Measurements from ENCODE around the gene ICAM4.
"Not testable (repeated sequence)": the region's sequence is repeated elsewhere in the genome, so short reads cannot be mapped to it uniquely, and the experiment has no call there.

ICAM4 gene

GRCh38 chr19:10286803-10287737 is at the start of gene ICAM4:
ICAM4 (plus strand) TSS chr19:10286955; CDS start chr19:10287013, 58 bp downstream.
- peak within 1 kb of the TSS; percentile 93 for H3K27ac ChIP-seq
- no peak for DNase-seq (ENCODE audit: low spot score)
- TF ChIP-seq, protein P1, sequence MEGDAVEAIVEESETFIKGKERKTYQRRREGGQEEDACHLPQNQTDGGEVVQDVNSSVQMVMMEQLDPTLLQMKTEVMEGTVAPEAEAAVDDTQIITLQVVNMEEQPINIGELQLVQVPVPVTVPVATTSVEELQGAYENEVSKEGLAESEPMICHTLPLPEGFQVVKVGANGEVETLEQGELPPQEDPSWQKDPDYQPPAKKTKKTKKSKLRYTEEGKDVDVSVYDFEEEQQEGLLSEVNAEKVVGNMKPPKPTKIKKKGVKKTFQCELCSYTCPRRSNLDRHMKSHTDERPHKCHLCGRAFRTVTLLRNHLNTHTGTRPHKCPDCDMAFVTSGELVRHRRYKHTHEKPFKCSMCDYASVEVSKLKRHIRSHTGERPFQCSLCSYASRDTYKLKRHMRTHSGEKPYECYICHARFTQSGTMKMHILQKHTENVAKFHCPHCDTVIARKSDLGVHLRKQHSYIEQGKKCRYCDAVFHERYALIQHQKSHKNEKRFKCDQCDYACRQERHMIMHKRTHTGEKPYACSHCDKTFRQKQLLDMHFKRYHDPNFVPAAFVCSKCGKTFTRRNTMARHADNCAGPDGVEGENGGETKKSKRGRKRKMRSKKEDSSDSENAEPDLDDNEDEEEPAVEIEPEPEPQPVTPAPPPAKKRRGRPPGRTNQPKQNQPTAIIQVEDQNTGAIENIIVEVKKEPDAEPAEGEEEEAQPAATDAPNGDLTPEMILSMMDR (conservative IDR thresholded peaks at IDR 0.05; ENCODE audit: low read depth), result no peak
- ChIA-PET CTCF (interaction anchor here (1.4 kb wide), 1 partner anchor 28 kb away, joined by 3 read pairs; no protein-coding TSS in a partner anchor), POLR2A (ENCODE audit: low non-redundant PET) (interaction anchor here (1.5 kb wide), 1 partner anchor 16 kb away, joined by 7 read pairs; the partner anchor contains the start of gene ICAM1)

- TF ChIP-seq, protein P1 (conservative IDR thresholded peaks at IDR 0.05; ENCODE audit: low read depth), result no peak
- DNase-seq (ENCODE audit: low spot score), result no peak
- ChIA-PET POLR2A (ENCODE audit: low non-redundant PET) (no interaction called here), CTCF (interaction anchor here (0.6 kb wide), 1 partner anchor 12 kb away, joined by 3 read pairs; no protein-coding TSS in a partner anchor)
- no peak overlapping the region for H3K27ac ChIP-seq
Measured at GRCh38 chr19:10237702-10238101, 49.1 kb upstream of the ICAM4 start.

DNA sequence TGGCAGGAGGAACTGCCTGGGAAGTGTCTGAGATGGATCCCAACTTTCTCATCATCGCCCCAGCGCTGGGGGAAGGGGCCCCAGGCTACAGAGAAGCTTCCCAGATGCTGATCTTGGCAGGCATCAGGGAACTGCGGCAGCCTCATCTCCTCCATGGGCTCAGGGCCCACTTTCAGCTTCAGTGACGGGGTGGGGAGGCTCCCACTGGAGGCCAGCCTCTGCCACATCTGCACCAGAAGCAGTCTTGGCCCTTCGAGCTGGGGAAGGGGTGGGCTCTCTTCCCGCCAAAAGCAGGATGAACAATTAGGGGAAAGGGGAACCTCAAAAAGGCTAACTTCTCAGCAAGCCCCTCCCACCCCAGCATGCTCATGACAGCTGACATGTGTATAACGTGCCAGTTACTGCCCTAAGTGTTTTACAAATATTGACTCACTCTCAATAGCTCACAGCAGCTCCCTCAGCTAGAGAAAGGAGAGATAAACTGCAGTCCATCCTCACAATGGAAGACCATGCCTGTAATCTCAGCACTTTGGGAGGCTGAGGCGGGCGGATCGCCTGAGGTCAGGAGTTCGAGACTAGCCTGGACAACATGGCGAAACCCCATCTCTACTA is 48.5 kb upstream of the ICAM4 start:
- TF ChIP-seq, protein P1 (conservative IDR thresholded peaks at IDR 0.05; ENCODE audit: low read depth), result no peak
- POLR2A ChIA-PET (ENCODE audit: low non-redundant PET), result no interaction called here
- CTCF ChIA-PET, result interaction anchor here (0.6 to 1.1 kb wide), 2 partner anchors 12 kb away, joined by 3 read pairs; no protein-coding TSS in a partner anchor
- H3K27ac ChIP-seq, result no peak overlapping the region
- peak; percentile 29 for DNase-seq (ENCODE audit: low spot score)

- POLR2A ChIA-PET (ENCODE audit: low non-redundant PET); H3K27ac ChIP-seq; DNase-seq (ENCODE audit: low spot score): not testable (repeated sequence)
- CTCF ChIA-PET, result interaction anchor here (0.6 kb wide), 1 partner anchor 21 kb away, joined by 3 read pairs; no protein-coding TSS in a partner anchor
Measured at GRCh38 chr19:10241826-10242449, 44.8 kb upstream of the ICAM4 start.

GRCh38 chr19:10243606-10244005 is 43.1 kb upstream of the ICAM4 start:
- ChIA-PET CTCF (interaction anchor here (0.7 kb wide), 1 partner anchor 8 kb away, joined by 3 read pairs; no protein-coding TSS in a partner anchor), POLR2A (ENCODE audit: low non-redundant PET) (interaction anchor here (0.7 kb wide), 1 partner anchor 127 kb away, joined by 9 read pairs; no protein-coding TSS in a partner anchor)
- TF ChIP-seq, protein P1 (conservative IDR thresholded peaks at IDR 0.05; ENCODE audit: low read depth), result no peak
- no peak overlapping the region for H3K27ac ChIP-seq
- DNase-seq (ENCODE audit: low spot score), result no peak

- H3K27ac ChIP-seq, result no peak overlapping the region
- ChIA-PET POLR2A (ENCODE audit: low non-redundant PET) (interaction anchor here (0.6 kb wide), 1 partner anchor 275 kb away, joined by 6 read pairs; no protein-coding TSS in a partner anchor), CTCF (interaction anchor here (0.6 to 1.4 kb wide), 3 partner anchors 10 to 19 kb away, joined by 3 to 4 read pairs (median 4); no protein-coding TSS in a partner anchor)
- TF ChIP-seq, protein P1 (conservative IDR thresholded peaks at IDR 0.05; ENCODE audit: low read depth), result no peak
- DNase-seq (ENCODE audit: low spot score), result no peak
Measured at GRCh38 chr19:10245189-10245939, 41.4 kb upstream of the ICAM4 start.
